Fibroblast of lung (primary cell): ENCODE measurements around the gene COMT. TPM values are rescaled to one million over a fixed set of nuclear protein-coding genes. Genes with fewer than 3 reads are reported as not detected.

ENCODE experiments used
- DNase-seq, 2 donors: peaks; one replicate each; pipeline versions ENCODE4 v3.0.0 to v3.0.0-alpha.2; 2010; ENCODE audit warnings: low read depth in 2 of 2
- H2AFZ ChIP-seq: 2 replicates; pipeline ENCODE4 v1.5.1; 2012; ENCODE audit warnings: low read length, control low read depth, inconsistent platforms
- H3K27ac ChIP-seq: 2 replicates; pipeline ENCODE4 v1.5.1; 2011; ENCODE audit warnings: low read length, control low read depth; ENCODE audit not compliant: insufficient read depth
- H3K27me3 ChIP-seq: 2 replicates; pipeline ENCODE4 v1.5.1; 2011; ENCODE audit warnings: mild to moderate bottlenecking, low read length; ENCODE audit not compliant: control insufficient read depth, insufficient read depth
- H3K36me3 ChIP-seq: 2 replicates; pipeline ENCODE4 v1.5.1; 2011; ENCODE audit warnings: low read length; ENCODE audit not compliant: control insufficient read depth, insufficient read depth
- H3K4me1 ChIP-seq: 2 replicates; pipeline ENCODE4 v1.5.1; 2011; ENCODE audit warnings: low read length; ENCODE audit not compliant: control insufficient read depth, insufficient read depth; ENCODE audit errors: extremely low read depth
- H3K4me2 ChIP-seq: 2 replicates; pipeline ENCODE4 v1.5.1; 2011; ENCODE audit warnings: low read length, control low read depth; ENCODE audit not compliant: insufficient read depth; ENCODE audit errors: extremely low read depth
- H3K4me3 ChIP-seq, 4 experiments: fragments of 200-600 bp in 1 of 4; sonication (generic) in 1 of 4; replicated peaks in 1 of 4; 2 replicates each; pipeline ENCODE4 v1.5.1; 2011 to 2016; ENCODE audit warnings: low read length in 4 of 4, low read depth in 3 of 4, mild to moderate bottlenecking in 3 of 4, control low read depth in 2 of 4, inconsistent platforms in 1 of 4, mixed read lengths in 1 of 4; ENCODE audit not compliant: insufficient read depth in 1 of 4; ENCODE audit errors: control extremely low read depth in 1 of 4
- H3K79me2 ChIP-seq: 2 replicates; pipeline ENCODE4 v1.5.1; 2012; ENCODE audit warnings: mild to moderate bottlenecking, low read length, inconsistent platforms; ENCODE audit not compliant: control insufficient read depth, insufficient read depth
- H3K9ac ChIP-seq: 2 replicates; pipeline ENCODE4 v1.5.1; 2011; ENCODE audit warnings: mild to moderate bottlenecking, low read length, control low read depth; ENCODE audit not compliant: insufficient read depth
- H3K9me3 ChIP-seq: 2 replicates; pipeline ENCODE4 v1.5.1; 2012; ENCODE audit warnings: low read depth, low read length; ENCODE audit not compliant: control insufficient read depth, insufficient read depth
- H4K20me1 ChIP-seq: 2 replicates; pipeline ENCODE4 v1.5.1; 2011; ENCODE audit warnings: low read length; ENCODE audit not compliant: control insufficient read depth, insufficient read depth; ENCODE audit errors: extremely low read depth
- EZH2 ChIP-seq: IDR thresholded peaks from 2 replicates; pipeline ENCODE4 v1.5.1; 2012; ENCODE audit warnings: low read length, control low read depth, mild to moderate bottlenecking; ENCODE audit errors: missing control alignments
- polyA plus RNA-seq, 2 donors: library from polyadenylated mRNA; depleted of rRNA in 1 of 2; stranded (reverse) in 1 of 2; unstranded in 1 of 2; fragments of >200 nt; gene quantifications; 2 replicates each; pipeline ENCODE4 v1.2.1, GENCODE V29; 2011 to 2012; ENCODE audit warnings: missing spikeins in 1 of 2
- total RNA-seq: library from RNA; depleted of rRNA; stranded (reverse); fragments of >200 nt; gene quantifications from 2 replicates; pipeline ENCODE4 v1.2.1, GENCODE V29; 2014
- TF ChIP-seq, protein P1 (sequence below), 2 donors: IDR thresholded peaks in 1 of 2; conservative IDR thresholded peaks in 1 of 2; 1 replicate in 1 of 2; 2 replicates in 1 of 2; pipeline ENCODE4 v1.5.1; 2011 to 2012; ENCODE audit warnings: low read length in 2 of 2, control low read depth in 1 of 2, inconsistent platforms in 1 of 2, low read depth in 1 of 2, mild to moderate bottlenecking in 1 of 2

COMT gene
- total and polyA plus RNA-seq, 2 donors (not counting 1 experiment from before 2014, with no cell fraction given): 208 to 305 TPM

DNA sequence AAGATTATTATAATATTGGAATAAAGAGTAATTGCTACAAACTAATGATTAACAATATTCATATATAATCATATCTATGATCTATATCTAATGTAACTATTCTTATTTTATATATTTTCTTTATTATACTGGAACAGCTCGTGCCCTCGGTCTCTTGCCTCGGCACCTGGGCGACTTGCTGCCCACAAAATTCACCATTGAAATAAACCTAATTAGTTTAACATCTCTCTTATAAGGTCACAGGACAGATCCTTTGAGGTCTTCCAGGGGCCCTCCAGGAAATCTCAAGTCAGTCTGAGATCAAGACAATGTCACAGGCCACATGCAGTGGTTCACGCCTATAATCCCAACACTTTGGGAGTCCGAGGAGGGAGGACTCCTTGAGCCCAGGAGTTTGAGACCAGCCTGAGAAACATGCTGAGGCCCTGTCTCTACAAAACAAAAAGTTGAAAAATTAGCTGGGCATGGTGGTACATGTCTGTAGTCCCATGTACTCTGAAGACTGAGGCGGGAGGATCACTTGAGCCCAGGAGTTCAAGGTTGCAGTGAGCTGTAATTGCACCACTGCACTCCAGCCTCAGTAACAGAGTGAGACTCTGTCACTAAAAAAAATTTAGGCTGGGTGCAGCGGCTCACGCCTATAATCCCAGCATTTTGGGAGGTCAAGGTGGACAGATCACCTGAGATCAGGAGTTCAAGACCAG lies 6.6 kb downstream of the COMT start:
- Histone ChIP-seq H4K20me1 (no peaks in the 10 kb centered on the region), H3K36me3 (no peaks in the 10 kb centered on the region), H3K27me3 (no peaks in the 10 kb centered on the region), H3K79me2 (peaks cover 35% of the 10 kb centered on the region), H3K4me2 (no peak overlapping the region), H3K27ac (peak overlapping the region; percentile 7), H2AFZ (no peak overlapping the region), H3K4me3 (no peak overlapping the region), H3K9me3 (no peaks in the 10 kb centered on the region), H3K9ac (no peak overlapping the region), H3K4me1 (peaks cover 23% of the 10 kb centered on the region)
- TF ChIP-seq, protein P1, sequence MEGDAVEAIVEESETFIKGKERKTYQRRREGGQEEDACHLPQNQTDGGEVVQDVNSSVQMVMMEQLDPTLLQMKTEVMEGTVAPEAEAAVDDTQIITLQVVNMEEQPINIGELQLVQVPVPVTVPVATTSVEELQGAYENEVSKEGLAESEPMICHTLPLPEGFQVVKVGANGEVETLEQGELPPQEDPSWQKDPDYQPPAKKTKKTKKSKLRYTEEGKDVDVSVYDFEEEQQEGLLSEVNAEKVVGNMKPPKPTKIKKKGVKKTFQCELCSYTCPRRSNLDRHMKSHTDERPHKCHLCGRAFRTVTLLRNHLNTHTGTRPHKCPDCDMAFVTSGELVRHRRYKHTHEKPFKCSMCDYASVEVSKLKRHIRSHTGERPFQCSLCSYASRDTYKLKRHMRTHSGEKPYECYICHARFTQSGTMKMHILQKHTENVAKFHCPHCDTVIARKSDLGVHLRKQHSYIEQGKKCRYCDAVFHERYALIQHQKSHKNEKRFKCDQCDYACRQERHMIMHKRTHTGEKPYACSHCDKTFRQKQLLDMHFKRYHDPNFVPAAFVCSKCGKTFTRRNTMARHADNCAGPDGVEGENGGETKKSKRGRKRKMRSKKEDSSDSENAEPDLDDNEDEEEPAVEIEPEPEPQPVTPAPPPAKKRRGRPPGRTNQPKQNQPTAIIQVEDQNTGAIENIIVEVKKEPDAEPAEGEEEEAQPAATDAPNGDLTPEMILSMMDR (conservative IDR thresholded peaks at IDR 0.05 in 1 of 2, IDR thresholded peaks at IDR 0.05 in 1 of 2; ENCODE audit: low read depth in 1 of 2, low read length in 2 of 2): no peak
- no peak for TF ChIP-seq EZH2
- DNase-seq: no peak

- TF ChIP-seq, protein P1 (conservative IDR thresholded peaks at IDR 0.05 in 1 of 2, IDR thresholded peaks at IDR 0.05 in 1 of 2; ENCODE audit: low read depth in 1 of 2, low read length in 2 of 2): no peak
- TF ChIP-seq EZH2: no peak
- Histone ChIP-seq H3K36me3 (no peaks in the 10 kb centered on the region), H3K27me3 (no peaks in the 10 kb centered on the region), H3K4me1 (peaks cover 21% of the 10 kb centered on the region), H3K27ac (no peak overlapping the region), H3K4me3 (no peak overlapping the region), H4K20me1 (no peaks in the 10 kb centered on the region), H3K79me2 (peaks cover 17% of the 10 kb centered on the region), H3K4me2 (no peak overlapping the region), H2AFZ (no peak overlapping the region), H3K9me3 (no peaks in the 10 kb centered on the region), H3K9ac (no peak overlapping the region)
- no peak for DNase-seq
These were observed 9.8 kb downstream of the COMT start for GRCh38 chr22:19951346-19951745.

DNA sequence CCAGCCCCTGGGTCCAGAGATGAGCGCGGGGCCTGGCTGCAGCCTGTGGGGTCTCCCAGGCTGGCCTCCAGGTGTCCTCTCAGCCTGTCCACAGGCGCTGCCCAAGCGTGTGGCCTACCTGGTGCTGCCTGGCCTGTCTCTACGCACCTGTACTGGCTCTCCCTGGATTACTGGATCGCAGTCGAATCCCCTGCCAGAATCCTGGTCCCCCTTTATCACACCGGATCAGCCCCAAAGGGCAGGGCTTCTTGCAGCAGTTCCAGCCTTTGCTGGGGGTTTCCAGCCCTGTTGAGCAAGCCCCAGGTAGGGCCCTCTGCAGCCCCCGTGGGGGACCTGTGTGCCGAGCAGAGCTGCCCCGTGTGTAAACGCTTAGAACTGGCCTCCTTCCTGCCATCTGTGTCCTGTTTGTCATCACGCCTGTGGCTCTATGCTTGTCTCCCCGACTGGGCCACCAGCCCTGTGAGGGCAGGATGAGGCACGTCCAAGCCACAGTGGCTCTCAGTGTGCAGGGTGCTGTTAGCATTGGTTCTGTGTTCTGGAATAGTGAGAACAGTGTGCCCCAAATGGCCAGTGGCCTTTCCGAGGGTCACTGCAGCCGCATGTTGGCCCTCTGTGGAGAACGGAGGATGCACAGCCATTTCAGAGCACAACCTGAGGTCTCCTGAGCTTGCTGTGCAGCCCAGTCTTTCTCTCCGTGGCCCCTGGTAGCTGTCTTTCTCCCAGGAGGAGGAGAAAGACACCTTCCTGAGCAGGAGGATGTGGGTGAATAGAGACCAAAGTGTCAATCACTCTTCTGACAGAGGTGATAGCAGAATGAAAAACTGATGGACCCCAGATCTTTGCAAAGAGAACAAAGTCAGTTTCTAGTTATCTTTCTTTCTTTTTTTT lies 13.9 kb downstream of the COMT start:
- H2AFZ ChIP-seq: no peak overlapping the region
- H3K9me3 ChIP-seq: no peaks in the 10 kb centered on the region
- H3K36me3 ChIP-seq: peaks cover 3% of the 10 kb centered on the region
- no peak overlapping the region for H3K4me3 ChIP-seq
- TF ChIP-seq, protein P1 (conservative IDR thresholded peaks at IDR 0.05 in 1 of 2, IDR thresholded peaks at IDR 0.05 in 1 of 2; ENCODE audit: low read depth in 1 of 2, low read length in 2 of 2): no peak
- TF ChIP-seq EZH2: no peak
- peaks cover 11% of the 10 kb centered on the region for H3K4me1 ChIP-seq
- H3K9ac ChIP-seq: no peak overlapping the region
- no peak overlapping the region for H3K27ac ChIP-seq
- no peaks in the 10 kb centered on the region for H4K20me1 ChIP-seq
- peaks cover 6% of the 10 kb centered on the region for H3K79me2 ChIP-seq
- no peaks in the 10 kb centered on the region for H3K27me3 ChIP-seq
- H3K4me2 ChIP-seq: no peak overlapping the region
- no peak for DNase-seq
